H9 (cell line): ENCODE data around the gene EOLA2. TPM values are rescaled to one million over a fixed set of nuclear protein-coding genes. Genes with fewer than 3 reads are reported as not detected.

Experiments
- DNase-seq: peaks from one replicate; pipeline ENCODE4 v3.0.0-alpha.2; 2017
- H2AFZ ChIP-seq: one replicate; pipeline ENCODE4 v1.6.1; 2013; ENCODE audit warnings: mild to moderate bottlenecking, low read length, control low read depth, moderate library complexity
- H2AK5ac ChIP-seq: 2 replicates; pipeline ENCODE4 v1.6.1; 2013; ENCODE audit warnings: low read length, control low read depth, mixed read lengths; ENCODE audit not compliant: insufficient read length
- H2BK120ac ChIP-seq: one replicate; pipeline ENCODE4 v1.6.1; 2013; ENCODE audit warnings: low read depth, mild to moderate bottlenecking, low read length, control low read depth, inconsistent platforms; ENCODE audit not compliant: poor library complexity, severe bottlenecking
- H2BK12ac ChIP-seq: 2 replicates; pipeline ENCODE4 v1.6.1; 2013; ENCODE audit warnings: low read length, control low read depth, mixed read lengths, low read depth; ENCODE audit not compliant: insufficient read length
- H2BK15ac ChIP-seq: 2 replicates; pipeline ENCODE4 v1.6.1; 2013; ENCODE audit warnings: low read depth, low read length, control low read depth
- H2BK20ac ChIP-seq: one replicate; pipeline ENCODE4 v1.6.1; 2013; ENCODE audit warnings: low read depth, mild to moderate bottlenecking, low read length, control low read depth, inconsistent platforms; ENCODE audit not compliant: poor library complexity, severe bottlenecking
- H2BK5ac ChIP-seq: 2 replicates; pipeline ENCODE4 v1.6.1; 2013; ENCODE audit warnings: low read length, control low read depth, mixed read lengths; ENCODE audit not compliant: insufficient read length
- H3K14ac ChIP-seq: 2 replicates; pipeline ENCODE4 v1.6.1; 2013; ENCODE audit warnings: low read length, control low read depth; ENCODE audit not compliant: insufficient read depth
- H3K18ac ChIP-seq: 2 replicates; pipeline ENCODE4 v1.6.1; 2013; ENCODE audit warnings: low read depth, mild to moderate bottlenecking, mixed read lengths, low read length, control low read depth; ENCODE audit not compliant: insufficient read length
- H3K23ac ChIP-seq: 2 replicates; pipeline ENCODE4 v1.6.1; 2013; ENCODE audit warnings: low read length, control low read depth, mixed read lengths, low read depth; ENCODE audit not compliant: insufficient read length
- H3K23me2 ChIP-seq: 2 replicates; pipeline ENCODE4 v1.6.1; 2013; ENCODE audit warnings: low read depth, mild to moderate bottlenecking, mixed read lengths, low read length, control low read depth; ENCODE audit not compliant: insufficient read length, poor library complexity, severe bottlenecking
- H3K27ac ChIP-seq: 2 replicates; pipeline ENCODE4 v1.5.1; 2013; ENCODE audit warnings: low read length, control low read depth, mixed read lengths, low read depth; ENCODE audit not compliant: insufficient read length
- H3K27me3 ChIP-seq: 2 replicates; pipeline ENCODE4 v1.6.1; 2013; ENCODE audit warnings: low read length, control low read depth, inconsistent platforms; ENCODE audit not compliant: insufficient read depth
- H3K4ac ChIP-seq: 2 replicates; pipeline ENCODE4 v1.6.1; 2013; ENCODE audit warnings: low read depth, mild to moderate bottlenecking, control low read depth, inconsistent platforms, low read length, moderate library complexity
- H3K4me1 ChIP-seq: 2 replicates; pipeline ENCODE4 v1.6.1; 2013; ENCODE audit warnings: low read length, control low read depth, inconsistent platforms; ENCODE audit not compliant: insufficient read depth
- H3K4me2 ChIP-seq: 2 replicates; pipeline ENCODE4 v1.6.1; 2013; ENCODE audit warnings: low read length, control low read depth, mixed read lengths; ENCODE audit not compliant: insufficient read length, insufficient read depth
- H3K56ac ChIP-seq: 2 replicates; pipeline ENCODE4 v1.6.1; 2013; ENCODE audit warnings: low read depth, mild to moderate bottlenecking, mixed read lengths, low read length, control low read depth; ENCODE audit not compliant: insufficient read length
- H3K79me1 ChIP-seq: 2 replicates; pipeline ENCODE4 v1.6.1; 2013; ENCODE audit warnings: low read depth, mild to moderate bottlenecking, moderate library complexity, low read length, control low read depth, inconsistent platforms; ENCODE audit not compliant: insufficient read depth, poor library complexity, severe bottlenecking
- H3K79me2 ChIP-seq: 2 replicates; pipeline ENCODE4 v1.6.1; 2013; ENCODE audit warnings: low read length, control low read depth, inconsistent platforms; ENCODE audit not compliant: insufficient read depth
- H3K9ac ChIP-seq: 2 replicates; pipeline ENCODE4 v1.6.1; 2013; ENCODE audit warnings: low read length, control low read depth, mixed read lengths; ENCODE audit not compliant: insufficient read length; ENCODE audit errors: extremely low read depth
- H3K9me3 ChIP-seq: one replicate; pipeline ENCODE4 v1.6.1; 2013; ENCODE audit warnings: low read depth, low read length, inconsistent platforms; ENCODE audit not compliant: control insufficient read depth
- H3T11ph ChIP-seq: one replicate; pipeline ENCODE4 v1.6.1; 2013; ENCODE audit warnings: mild to moderate bottlenecking, low read length, control low read depth, inconsistent platforms
- H4K20me1 ChIP-seq: one replicate; pipeline ENCODE4 v1.6.1; 2013; ENCODE audit not compliant: control insufficient read depth, insufficient read length, insufficient read depth
- H4K5ac ChIP-seq: 2 replicates; pipeline ENCODE4 v1.6.1; 2013; ENCODE audit warnings: low read depth, mild to moderate bottlenecking, mixed read lengths, low read length, control low read depth; ENCODE audit not compliant: insufficient read length
- H4K8ac ChIP-seq: replicated peaks from 2 replicates; pipeline ENCODE4 v1.6.1; 2013; ENCODE audit warnings: low read length, control low read depth, mixed read lengths, low read depth; ENCODE audit not compliant: insufficient read length
- H4K91ac ChIP-seq: 2 replicates; pipeline ENCODE4 v1.6.1; 2013; ENCODE audit warnings: low read depth, mild to moderate bottlenecking, moderate library complexity, mixed read lengths, low read length, control low read depth; ENCODE audit not compliant: insufficient read length
- H3K27ac Mint-ChIP-seq, 3 experiments: 2 replicates in 2 of 3; 3 replicates in 1 of 3; pipeline ENCODE4 v1.8.0; 2020 to 2021; ENCODE audit warnings: mixed read lengths in 3 of 3, mild to moderate bottlenecking in 1 of 3, moderate library complexity in 1 of 3
- H3K27me3 Mint-ChIP-seq: 2 replicates; pipeline ENCODE4 v1.8.0; 2021; ENCODE audit warnings: low read depth, mild to moderate bottlenecking, moderate library complexity, mixed read lengths
- H3K36me3 Mint-ChIP-seq, 3 experiments: 2 replicates in 2 of 3; 3 replicates in 1 of 3; pipeline ENCODE4 v1.8.0; 2020 to 2021; ENCODE audit warnings: low read depth in 3 of 3, mixed read lengths in 3 of 3; ENCODE audit not compliant: insufficient read depth in 1 of 3
- H3K4me1 Mint-ChIP-seq, 2 experiments: 2 replicates each; pipeline ENCODE4 v1.8.0; 2020; ENCODE audit warnings: mixed read lengths in 2 of 2
- H3K4me3 Mint-ChIP-seq, 2 experiments: 2 replicates in 1 of 2; 3 replicates in 1 of 2; pipeline ENCODE4 v1.8.0; 2020 to 2021; ENCODE audit warnings: mild to moderate bottlenecking in 2 of 2, mixed read lengths in 2 of 2, moderate library complexity in 1 of 2
- H3K9me3 Mint-ChIP-seq, 2 experiments: 2 replicates in 1 of 2; 3 replicates in 1 of 2; pipeline ENCODE4 v1.8.0; 2020; ENCODE audit warnings: mild to moderate bottlenecking in 2 of 2, mixed read lengths in 2 of 2, moderate library complexity in 1 of 2
- CTCF ChIP-seq: fragments of 200-600 bp; sonication (generic); conservative IDR thresholded peaks from 3 replicates; pipeline ENCODE4 v1.8.0; 2021; ENCODE audit warnings: antibody characterized with exemption, mild to moderate bottlenecking
- total RNA-seq: library from RNA; stranded (reverse); gene quantifications from 2 replicates; pipeline ENCODE4 v1.2.1, GENCODE V29; 2021

The EOLA2 gene
- total RNA-seq, 1 experiment from 2014 or later: 38.9 TPM

GRCh38 chrX:149908727-149909126, 29.6 kb downstream of the EOLA2 start:
- no peak overlapping the region for H3K4ac ChIP-seq
- no peaks in the 10 kb centered on the region for H3K27me3 ChIP-seq
- H3K23me2 ChIP-seq: no peaks in the 10 kb centered on the region
- H3K9me3 Mint-ChIP-seq: peaks cover 42 to 58% of the 10 kb centered on the region in 2 experiments
- H2BK15ac ChIP-seq: no peak overlapping the region
- no peak for TF ChIP-seq CTCF
- no peak overlapping the region for H3K56ac ChIP-seq
- H3K36me3 Mint-ChIP-seq: peaks cover 0 to 4% (median 1%) of the 10 kb centered on the region in 3 experiments; a peak in 3 of 7 replicates
- H2BK5ac ChIP-seq: no peak overlapping the region
- H2AFZ ChIP-seq: no peak overlapping the region
- H3K4me3 Mint-ChIP-seq: no peak overlapping the region
- H3K79me2 ChIP-seq: no peaks in the 10 kb centered on the region
- H3K18ac ChIP-seq: no peak overlapping the region
- H3K4me2 ChIP-seq: no peak overlapping the region
- no peak overlapping the region for H3K14ac ChIP-seq
- peaks cover 27% of the 10 kb centered on the region for H3K9me3 ChIP-seq
- H3K23ac ChIP-seq: no peak overlapping the region
- no peak overlapping the region for H2BK12ac ChIP-seq
- no peak overlapping the region for H2BK120ac ChIP-seq
- no peaks in the 10 kb centered on the region; the same call in 1 of the 2 replicates for H3K4me1 ChIP-seq
- no peak overlapping the region for H3K27ac ChIP-seq
- no peak overlapping the region for H3K9ac ChIP-seq
- H2BK20ac ChIP-seq: no peak overlapping the region
- H4K8ac ChIP-seq: no peak overlapping the region
- no peak overlapping the region for H2AK5ac ChIP-seq
- DNase-seq: no peak
- peaks cover 1% of the 10 kb centered on the region; the same call in 1 of the 2 replicates for H3K27me3 Mint-ChIP-seq
- no peak overlapping the region for H4K91ac ChIP-seq
- H4K20me1 ChIP-seq: no peaks in the 10 kb centered on the region
- no peaks in the 10 kb centered on the region for H3K79me1 ChIP-seq
- no peak overlapping the region for H4K5ac ChIP-seq
- no peak overlapping the region for H3T11ph ChIP-seq
- H3K27ac Mint-ChIP-seq: no peak overlapping the region
- peaks cover 8% of the 10 kb centered on the region in 2 experiments for H3K4me1 Mint-ChIP-seq
